ENCODE measurements around the gene KDM4C.

DNA sequence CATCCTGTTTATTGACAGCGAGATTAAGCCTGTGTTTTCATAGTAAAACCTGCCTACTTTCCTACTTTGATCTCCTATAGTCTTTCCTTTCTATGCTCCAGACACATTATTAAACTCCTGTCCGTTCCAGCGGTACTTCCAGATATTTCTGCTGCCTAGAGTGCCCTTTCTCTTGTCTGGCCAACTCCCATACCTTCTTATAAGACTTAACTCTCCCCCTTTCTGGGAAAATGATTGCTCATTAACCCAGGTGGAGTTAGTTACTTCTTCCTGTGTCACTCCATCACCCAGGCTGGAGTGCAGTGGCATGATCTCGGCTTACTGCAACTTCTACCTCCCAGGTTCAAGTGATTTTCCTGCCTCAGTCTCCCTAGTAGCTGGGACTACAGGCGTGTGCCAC, 33.1 kb downstream of the KDM4C start:
- TF ChIP-seq CTCF (IDR thresholded peaks at IDR 0.05) (no peak), EZH2phosphoT487 (IDR thresholded peaks at IDR 0.05) (no peak)

All from neural progenitor cell (in vitro differentiated cells).